Activated naive CD4-positive, alpha-beta T cell treated with anti-CD3 and anti-CD28 coated beads for 36 hours (primary cell): ENCODE data around the gene SFXN3. TPM values are rescaled to one million over a fixed set of nuclear protein-coding genes. Genes with fewer than 3 reads are reported as not detected.

Experiments used
- CTCF ChIA-PET: fragments of 350-600 bp; sonication (Branson Sonifier 250); formaldehyde crosslinking; loops from one replicate; lab custom pipeline; 2021; ENCODE audit warnings: antibody characterized with exemption; lab: Charles Lee
- DNase-seq: peaks from one replicate; pipeline ENCODE4 v3.0.0-alpha.2; 2020
- H3K27ac Mint-ChIP-seq: one replicate; pipeline ENCODE4 v1.8.0; 2021; ENCODE audit warnings: mild to moderate bottlenecking, mixed read lengths
- H3K27me3 Mint-ChIP-seq: one replicate; pipeline ENCODE4 v1.8.0; 2021; ENCODE audit warnings: low read depth, mixed read lengths
- H3K36me3 Mint-ChIP-seq: one replicate; pipeline ENCODE4 v1.8.0; 2021; ENCODE audit warnings: low read depth, mixed read lengths
- H3K4me1 Mint-ChIP-seq: one replicate; pipeline ENCODE4 v1.8.0; 2021; ENCODE audit warnings: low read depth, mixed read lengths
- H3K4me3 Mint-ChIP-seq: one replicate; pipeline ENCODE4 v1.8.0; 2021; ENCODE audit warnings: mild to moderate bottlenecking, moderate library complexity, mixed read lengths
- H3K9me3 Mint-ChIP-seq: one replicate; pipeline ENCODE4 v1.8.0; 2021; ENCODE audit warnings: mixed read lengths
- intact Hi-C: fragments of 100-400 bp; cut with micrococcal nuclease; formaldehyde crosslinking; loops from one replicate; pipeline ENCODE4 v1.15.1; 2023
- total RNA-seq, 2 experiments: library from RNA; stranded (reverse); gene quantifications; one replicate each; pipeline ENCODE4 v1.2.3, GENCODE V29; 2021

SFXN3 gene
- total RNA-seq, 2 experiments from 2014 or later = 15.7 to 17.1 TPM

- H3K4me1 Mint-ChIP-seq = peaks cover 22% of the 10 kb centered on the region
- H3K36me3 Mint-ChIP-seq = peaks cover 2% of the 10 kb centered on the region
- H3K9me3 Mint-ChIP-seq = no peaks in the 10 kb centered on the region
- intact Hi-C loops = loop anchor here (1.0 to 5.0 kb wide), 4 partner anchors 11 to 174 kb away; no protein-coding TSS in a partner anchor
- peak overlapping the region; percentile 91 for H3K4me3 Mint-ChIP-seq
- H3K27ac Mint-ChIP-seq = peak overlapping the region; percentile 74
- CTCF ChIA-PET = interaction anchor here (0.5 to 16.3 kb wide), 17 partner anchors 8 to 817 kb away, joined by 3 to 326 read pairs (median 6); partner anchors contain the start of genes KAZALD1, PDZD7 and SFXN3
- H3K27me3 Mint-ChIP-seq = peaks cover 17% of the 10 kb centered on the region
- DNase-seq = peak; percentile 97
These were observed 11.8 kb downstream of the SFXN3 start for GRCh38 chr10:101042667-101043362.

- intact Hi-C loops = loop anchor here (5.0 kb wide), 1 partner anchor 174 kb away; no protein-coding TSS in a partner anchor
- H3K9me3 Mint-ChIP-seq = no peaks in the 10 kb centered on the region
- CTCF ChIA-PET = interaction anchor here (0.5 to 16.3 kb wide), 12 partner anchors 9 to 138 kb away, joined by 3 to 326 read pairs (median 13); partner anchors contain the start of genes KAZALD1, PDZD7 and SFXN3
These were observed 12.3 kb downstream of the SFXN3 start for GRCh38 chr10:101043363-101043707.

GRCh38 chr10:101044117-101044516, 13.1 kb downstream of the SFXN3 start:
- no peak for DNase-seq
- Mint-ChIP-seq H3K36me3 (no peaks in the 10 kb centered on the region), H3K4me3 (no peak overlapping the region), H3K27me3 (peaks cover 30% of the 10 kb centered on the region), H3K9me3 (no peaks in the 10 kb centered on the region), H3K27ac (no peak overlapping the region), H3K4me1 (peaks cover 27% of the 10 kb centered on the region)
- CTCF ChIA-PET = interaction anchor here (1.1 to 16.3 kb wide), 8 partner anchors 8 to 98 kb away, joined by 3 to 326 read pairs (median 27); partner anchors contain the start of genes KAZALD1, PDZD7 and SFXN3
- intact Hi-C loops = loop anchor here (5.0 kb wide), 1 partner anchor 173 kb away; no protein-coding TSS in a partner anchor

More at GRCh38 chr10:101043363-101043707, 12.3 kb downstream of the SFXN3 start:
- no peak for DNase-seq
- peaks cover 24% of the 10 kb centered on the region for H3K4me1 Mint-ChIP-seq
- H3K36me3 Mint-ChIP-seq = peaks cover 2% of the 10 kb centered on the region
- peak overlapping the region; percentile 91 for H3K4me3 Mint-ChIP-seq
- no peak overlapping the region for H3K27ac Mint-ChIP-seq
- H3K27me3 Mint-ChIP-seq = peaks cover 22% of the 10 kb centered on the region

GRCh38 chr10:101046332-101047238, 15.6 kb downstream of the SFXN3 start:
- H3K27me3 Mint-ChIP-seq = peaks cover 48% of the 10 kb centered on the region
- intact Hi-C loops = no loop called here
- CTCF ChIA-PET = interaction anchor here (0.5 to 16.3 kb wide), 7 partner anchors 9 to 372 kb away, joined by 3 to 326 read pairs (median 4); partner anchors contain the start of gene KAZALD1
- peaks cover 25% of the 10 kb centered on the region for H3K4me1 Mint-ChIP-seq
- no peak overlapping the region for H3K27ac Mint-ChIP-seq
- no peak overlapping the region for H3K4me3 Mint-ChIP-seq
- no peak for DNase-seq
- no peaks in the 10 kb centered on the region for H3K36me3 Mint-ChIP-seq
- H3K9me3 Mint-ChIP-seq = no peaks in the 10 kb centered on the region

GRCh38 chr10:101047268-101047667, 16.2 kb downstream of the SFXN3 start:
- no peak overlapping the region for H3K4me3 Mint-ChIP-seq
- DNase-seq = no peak
- CTCF ChIA-PET = interaction anchor here (0.7 to 16.3 kb wide), 4 partner anchors 8 to 102 kb away, joined by 3 to 326 read pairs (median 5); partner anchors contain the start of gene KAZALD1
- H3K9me3 Mint-ChIP-seq = no peaks in the 10 kb centered on the region
- peaks cover 20% of the 10 kb centered on the region for H3K4me1 Mint-ChIP-seq
- no peaks in the 10 kb centered on the region for H3K36me3 Mint-ChIP-seq
- H3K27me3 Mint-ChIP-seq = peaks cover 48% of the 10 kb centered on the region
- no peak overlapping the region for H3K27ac Mint-ChIP-seq
- intact Hi-C loops = no loop called here

- CTCF ChIA-PET = interaction anchor here (1.2 to 16.3 kb wide), 3 partner anchors 15 to 94 kb away, joined by 5 to 326 read pairs (median 34); partner anchors contain the start of gene KAZALD1
- Mint-ChIP-seq H3K9me3 (no peaks in the 10 kb centered on the region), H3K36me3 (no peaks in the 10 kb centered on the region), H3K4me1 (peaks cover 13% of the 10 kb centered on the region), H3K4me3 (no peak overlapping the region), H3K27me3 (peaks cover 48% of the 10 kb centered on the region), H3K27ac (no peak overlapping the region)
- no peak for DNase-seq
- intact Hi-C loops = no loop called here
These were observed 17.2 kb downstream of the SFXN3 start for GRCh38 chr10:101047961-101048892.

- no peaks in the 10 kb centered on the region for H3K9me3 Mint-ChIP-seq
- H3K4me1 Mint-ChIP-seq = peaks cover 9% of the 10 kb centered on the region
- H3K36me3 Mint-ChIP-seq = peaks cover 5% of the 10 kb centered on the region
- intact Hi-C loops = loop anchor here (1.0 kb wide), 2 partner anchors 9 to 18 kb away; no protein-coding TSS in a partner anchor
- peaks cover 48% of the 10 kb centered on the region for H3K27me3 Mint-ChIP-seq
- H3K4me3 Mint-ChIP-seq = no peak overlapping the region
- no peak overlapping the region for H3K27ac Mint-ChIP-seq
- CTCF ChIA-PET = interaction anchor here (0.6 to 16.3 kb wide), 23 partner anchors 10 to 511 kb away, joined by 3 to 326 read pairs (median 5); partner anchors contain the start of genes KAZALD1, PDZD7 and SFXN3
- peak; percentile 81 for DNase-seq
These were observed 19.4 kb downstream of the SFXN3 start for GRCh38 chr10:101050208-101051069.

- Mint-ChIP-seq H3K27me3 (peaks cover 36% of the 10 kb centered on the region), H3K4me3 (no peak overlapping the region), H3K27ac (no peak overlapping the region), H3K9me3 (no peaks in the 10 kb centered on the region), H3K36me3 (peaks cover 8% of the 10 kb centered on the region), H3K4me1 (peaks cover 9% of the 10 kb centered on the region)
- CTCF ChIA-PET = interaction anchor here (0.6 to 16.3 kb wide), 11 partner anchors 11 to 319 kb away, joined by 4 to 326 read pairs (median 8); partner anchors contain the start of gene KAZALD1
- intact Hi-C loops = no loop called here
- no peak for DNase-seq
These were observed 21.3 kb downstream of the SFXN3 start for GRCh38 chr10:101052285-101052684.

GRCh38 chr10:101053516-101053915, 22.5 kb downstream of the SFXN3 start:
- H3K4me1 Mint-ChIP-seq = peaks cover 8% of the 10 kb centered on the region
- intact Hi-C loops = no loop called here
- H3K36me3 Mint-ChIP-seq = peaks cover 8% of the 10 kb centered on the region
- CTCF ChIA-PET = interaction anchor here (5.2 to 16.3 kb wide), 2 partner anchors 10 to 13 kb away, joined by 63 to 326 read pairs; partner anchors contain the start of gene KAZALD1
- H3K27ac Mint-ChIP-seq = no peak overlapping the region
- H3K4me3 Mint-ChIP-seq = no peak overlapping the region
- H3K27me3 Mint-ChIP-seq = peaks cover 24% of the 10 kb centered on the region
- H3K9me3 Mint-ChIP-seq = no peaks in the 10 kb centered on the region
- no peak for DNase-seq

GRCh38 chr10:101054351-101054750, 23.3 kb downstream of the SFXN3 start:
- no peaks in the 10 kb centered on the region for H3K9me3 Mint-ChIP-seq
- H3K4me1 Mint-ChIP-seq = peaks cover 9% of the 10 kb centered on the region
- peaks cover 15% of the 10 kb centered on the region for H3K27me3 Mint-ChIP-seq
- no peak overlapping the region for H3K27ac Mint-ChIP-seq
- CTCF ChIA-PET = interaction anchor here (0.8 to 5.2 kb wide), 2 partner anchors 13 to 48 kb away, joined by 3 to 63 read pairs; no protein-coding TSS in a partner anchor
- no peak overlapping the region for H3K4me3 Mint-ChIP-seq
- intact Hi-C loops = no loop called here
- no peak for DNase-seq
- peaks cover 8% of the 10 kb centered on the region for H3K36me3 Mint-ChIP-seq
